Renal cortical epithelial cell (primary cell): ENCODE results near the gene RET. TPM values are rescaled to one million over a fixed set of nuclear protein-coding genes. Genes with fewer than 3 reads are reported as not detected.

Source experiments
- DNase-seq: peaks from one replicate; pipeline ENCODE4 v3.0.0-alpha.2; 2011; ENCODE audit warnings: low read depth
- total RNA-seq: library from RNA; depleted of rRNA; stranded (reverse); fragments of >200 nt; gene quantifications from 2 replicates; pipeline ENCODE4 v1.2.3, GENCODE V29; 2014

Gene RET
- under 0.01 and 0.45 TPM in 2 replicates for total RNA-seq

DNA sequence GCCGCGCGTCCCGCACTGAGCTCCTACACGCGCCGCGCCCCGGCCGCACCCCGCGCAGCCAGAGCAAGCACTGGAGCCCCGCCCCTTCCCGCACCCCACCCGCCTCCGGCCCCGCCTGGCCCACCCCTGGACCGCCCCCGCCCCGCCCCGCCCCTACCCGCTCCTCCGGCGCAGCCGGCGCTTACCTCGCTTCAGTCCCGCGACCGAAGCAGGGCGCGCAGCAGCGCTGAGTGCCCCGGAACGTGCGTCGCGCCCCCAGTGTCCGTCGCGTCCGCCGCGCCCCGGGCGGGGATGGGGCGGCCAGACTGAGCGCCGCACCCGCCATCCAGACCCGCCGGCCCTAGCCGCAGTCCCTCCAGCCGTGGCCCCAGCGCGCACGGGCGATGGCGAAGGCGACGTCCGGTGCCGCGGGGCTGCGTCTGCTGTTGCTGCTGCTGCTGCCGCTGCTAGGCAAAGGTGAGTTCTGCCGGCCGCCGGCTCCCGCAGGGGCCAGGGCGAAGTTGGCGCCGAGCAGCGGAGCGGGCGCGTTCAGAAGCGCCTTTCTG lies at the start of gene RET:
RET (plus strand) TSS at position 194 of the 545 bp plus-strand sequence; CDS start at position 384, 190 bp downstream.
- DNase-seq, result no peak

DNA sequence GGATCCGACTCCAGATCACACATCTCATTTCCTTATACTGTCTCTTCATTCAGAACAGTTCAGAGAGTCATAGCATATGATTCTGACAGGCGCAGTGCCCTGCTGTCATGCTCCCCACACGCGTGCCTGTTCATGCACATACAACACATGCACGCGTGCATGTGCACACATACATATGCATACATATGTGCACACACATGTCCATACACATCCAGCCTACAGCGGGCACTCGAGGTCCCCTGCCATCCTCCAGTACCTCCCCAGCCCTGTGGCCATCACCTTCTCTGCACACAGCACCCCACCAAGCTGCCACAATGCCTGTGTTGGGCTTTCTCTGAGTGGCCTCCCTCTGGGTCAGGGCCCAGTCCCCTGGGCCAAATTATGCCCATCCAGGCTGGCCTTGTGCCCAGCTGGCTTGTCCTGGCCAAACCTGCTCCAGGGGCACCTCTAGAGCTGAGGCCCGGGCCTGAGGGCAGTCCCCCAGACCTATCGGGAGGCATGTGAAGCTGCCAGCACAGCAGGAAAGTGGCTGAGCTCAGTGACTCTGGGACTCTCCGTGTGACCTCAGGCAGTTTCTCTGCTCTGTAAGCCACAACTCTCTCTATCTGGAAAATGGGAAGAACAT lies 49.4 kb upstream of the RET start:
- DNase-seq, result no peak

DNA sequence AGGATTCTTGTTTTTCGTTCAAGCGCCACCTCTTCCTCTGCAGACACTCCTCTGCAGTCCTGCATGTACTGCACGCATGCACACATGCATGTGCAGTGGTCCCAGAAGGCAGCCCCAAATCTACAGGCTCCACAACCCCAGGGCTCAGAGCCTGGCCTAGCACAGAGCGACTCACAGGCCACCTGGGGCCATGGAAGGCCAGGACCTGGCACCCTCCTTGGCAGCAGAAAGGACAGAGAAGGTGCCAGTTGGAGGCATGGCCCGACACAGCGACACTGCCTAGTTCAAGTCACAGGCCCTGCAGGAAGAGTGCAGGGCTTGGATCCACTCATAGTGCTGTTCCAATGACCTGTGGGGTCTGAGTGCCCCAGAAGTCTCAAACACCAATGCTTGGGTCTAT lies 48.7 kb upstream of the RET start:
- DNase-seq, result no peak

DNA sequence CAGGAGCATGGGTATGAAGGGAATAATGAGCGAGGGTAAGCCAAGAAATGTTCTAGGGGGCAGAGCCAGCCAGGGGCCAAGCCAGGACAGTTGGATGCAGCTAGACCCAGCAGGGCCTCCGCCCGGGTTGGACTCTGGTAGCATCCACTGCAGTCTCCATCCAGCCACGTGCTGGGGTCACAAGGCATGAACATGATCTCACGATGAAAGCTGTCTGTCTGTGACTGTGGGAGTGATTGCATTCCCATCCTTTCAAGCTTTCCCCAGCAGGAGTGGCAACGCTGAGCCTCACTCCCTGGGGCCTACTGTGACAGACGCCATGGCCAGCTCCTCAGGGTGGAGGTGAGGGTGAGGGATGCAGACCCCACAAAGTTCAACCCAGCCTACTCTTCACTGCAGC lies 47.8 kb upstream of the RET start:
- DNase-seq, result no peak

DNA sequence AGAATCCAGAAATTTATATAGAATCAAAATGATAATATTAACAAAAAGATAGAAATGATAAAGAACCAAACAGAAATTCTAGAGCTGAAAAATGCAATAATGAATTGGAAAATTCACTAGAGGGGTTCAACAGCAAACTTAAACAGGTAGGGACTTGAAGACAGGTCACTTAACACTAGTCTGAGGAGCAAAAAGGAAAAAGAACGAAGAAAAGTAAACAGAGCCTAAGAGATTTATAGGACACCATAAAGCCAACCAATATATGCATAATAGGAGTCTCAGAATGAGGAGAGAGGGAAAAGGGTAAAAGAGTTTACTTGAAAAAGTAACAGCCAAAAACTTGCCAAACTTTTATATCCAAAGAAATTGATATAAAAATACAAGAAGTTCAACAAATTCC lies 44.3 kb upstream of the RET start:
- DNase-seq, result no peak

DNA sequence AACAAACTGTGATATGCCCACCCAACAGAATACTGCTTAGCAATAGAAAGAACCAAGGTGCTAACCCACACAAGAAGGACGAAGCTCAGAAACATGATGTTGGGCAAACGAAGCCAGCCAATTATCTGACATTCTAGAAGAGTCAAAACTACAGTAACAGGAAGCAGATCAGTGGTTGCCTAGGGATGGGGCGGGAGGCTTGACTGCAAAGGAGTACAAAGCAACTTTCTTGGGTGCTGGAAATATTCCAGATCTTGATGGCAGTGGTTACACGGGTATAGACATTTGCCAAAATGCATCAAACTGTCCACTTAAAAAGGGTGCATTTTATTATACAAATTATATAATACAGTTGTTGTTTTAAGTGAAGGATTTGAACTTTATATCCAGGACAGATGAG lies 41.1 kb upstream of the RET start:
- no peak for DNase-seq

DNA sequence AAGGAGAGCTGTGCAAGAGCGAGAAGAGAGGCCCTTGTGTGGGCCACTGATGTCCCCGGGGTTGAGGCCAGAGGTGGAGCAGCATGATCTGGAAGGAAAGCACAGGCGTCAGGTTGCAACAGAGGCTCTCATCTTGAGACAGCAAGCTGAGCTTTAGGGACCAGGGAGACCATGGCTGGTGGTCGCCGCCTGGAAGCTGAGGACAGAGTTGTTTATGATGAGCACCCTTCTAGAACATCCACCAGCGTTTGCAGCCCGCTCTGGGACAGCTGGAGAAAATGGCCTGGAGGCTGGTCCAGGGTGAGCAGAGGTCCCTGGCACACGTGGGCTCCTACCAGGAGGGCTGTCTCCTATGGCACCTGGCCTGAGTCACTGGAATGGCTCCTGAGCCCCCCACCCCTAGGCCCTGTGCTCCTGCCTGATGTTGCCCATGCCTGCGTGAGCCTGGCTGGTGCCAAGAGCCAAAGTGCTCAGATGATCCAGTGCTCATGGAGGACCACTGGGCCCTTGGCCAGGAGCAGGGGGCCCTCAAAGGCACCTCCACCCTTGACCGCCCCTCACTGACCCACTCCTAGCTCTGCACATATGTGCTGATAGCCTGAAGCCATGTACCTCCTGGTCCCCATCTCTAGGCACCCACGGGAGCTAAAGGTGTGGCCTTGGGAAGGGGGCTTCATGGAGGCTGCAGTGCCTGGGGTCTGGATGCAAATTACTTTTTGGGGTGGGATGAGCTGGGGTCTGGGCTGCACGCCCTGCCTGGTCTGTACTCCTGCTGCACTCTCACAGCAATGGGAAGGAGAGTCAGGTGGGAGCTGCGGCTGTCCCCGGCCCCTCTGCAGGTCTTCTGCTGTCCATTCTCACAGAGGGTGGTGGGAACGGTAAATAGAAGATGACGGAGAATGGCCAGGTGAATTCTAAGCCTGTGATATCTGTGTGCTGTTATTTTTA lies 40.1 kb upstream of the RET start:
- DNase-seq, result no peak

DNA sequence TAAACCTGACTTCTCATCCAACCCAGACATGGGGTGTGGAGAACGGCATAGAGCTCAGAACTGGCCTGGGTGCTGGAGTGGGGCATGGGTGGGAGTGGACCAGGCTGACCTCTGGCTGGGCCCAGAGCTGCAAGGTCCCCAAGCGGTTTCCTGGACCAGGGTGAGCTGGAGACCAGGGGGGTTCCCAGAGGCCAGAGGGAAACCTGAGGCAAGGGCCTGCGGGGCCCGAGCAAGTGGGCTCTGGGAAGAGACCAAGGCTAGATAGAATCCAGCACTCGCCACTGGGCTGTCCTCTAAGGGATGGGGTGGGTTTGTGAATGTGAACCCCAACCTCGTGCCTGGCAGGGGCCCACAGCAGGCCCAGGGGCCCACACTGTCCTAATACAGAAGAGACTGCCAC lies 39.4 kb upstream of the RET start:
- no peak for DNase-seq

DNA sequence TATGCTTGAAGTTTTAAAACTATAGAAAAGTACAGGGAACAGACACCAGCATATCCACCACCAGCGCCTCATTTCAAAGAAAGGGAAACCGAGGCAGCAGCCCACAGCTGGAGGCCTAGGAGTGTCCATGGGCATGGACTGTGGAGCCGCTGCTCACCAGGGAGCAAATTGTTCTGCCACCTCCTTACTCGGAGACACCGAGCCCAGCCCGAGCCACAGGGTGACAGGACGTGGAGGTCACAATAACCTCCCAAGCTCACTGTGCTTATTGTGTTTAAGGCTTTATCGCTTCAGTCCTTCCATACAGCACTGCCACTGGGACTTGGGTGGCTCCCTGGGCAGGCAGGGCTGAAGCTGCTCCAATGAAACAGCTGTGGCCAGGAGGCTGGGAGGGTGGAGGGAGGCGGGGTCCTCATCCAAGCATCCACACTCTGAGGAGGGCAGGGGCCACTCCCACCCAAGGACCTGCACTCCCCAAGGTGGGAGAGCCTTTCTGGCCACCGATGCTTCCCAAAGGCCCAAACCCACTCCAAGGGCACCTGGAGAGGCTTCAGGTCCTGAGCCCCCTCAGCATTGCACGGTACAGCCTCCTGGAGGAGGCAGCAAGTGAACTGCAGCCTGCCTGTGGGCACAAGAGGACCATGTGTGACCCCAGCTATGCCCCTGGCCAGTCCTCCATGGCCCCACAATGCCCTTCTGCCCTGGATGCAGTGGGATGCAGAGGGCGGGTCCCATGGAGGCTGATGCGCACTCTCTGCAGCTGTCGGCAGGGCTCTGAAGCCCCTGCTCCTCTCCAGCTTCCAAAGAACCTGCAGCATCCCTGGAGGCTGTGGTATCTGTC lies 38.7 kb upstream of the RET start:
- DNase-seq, result no peak

DNA sequence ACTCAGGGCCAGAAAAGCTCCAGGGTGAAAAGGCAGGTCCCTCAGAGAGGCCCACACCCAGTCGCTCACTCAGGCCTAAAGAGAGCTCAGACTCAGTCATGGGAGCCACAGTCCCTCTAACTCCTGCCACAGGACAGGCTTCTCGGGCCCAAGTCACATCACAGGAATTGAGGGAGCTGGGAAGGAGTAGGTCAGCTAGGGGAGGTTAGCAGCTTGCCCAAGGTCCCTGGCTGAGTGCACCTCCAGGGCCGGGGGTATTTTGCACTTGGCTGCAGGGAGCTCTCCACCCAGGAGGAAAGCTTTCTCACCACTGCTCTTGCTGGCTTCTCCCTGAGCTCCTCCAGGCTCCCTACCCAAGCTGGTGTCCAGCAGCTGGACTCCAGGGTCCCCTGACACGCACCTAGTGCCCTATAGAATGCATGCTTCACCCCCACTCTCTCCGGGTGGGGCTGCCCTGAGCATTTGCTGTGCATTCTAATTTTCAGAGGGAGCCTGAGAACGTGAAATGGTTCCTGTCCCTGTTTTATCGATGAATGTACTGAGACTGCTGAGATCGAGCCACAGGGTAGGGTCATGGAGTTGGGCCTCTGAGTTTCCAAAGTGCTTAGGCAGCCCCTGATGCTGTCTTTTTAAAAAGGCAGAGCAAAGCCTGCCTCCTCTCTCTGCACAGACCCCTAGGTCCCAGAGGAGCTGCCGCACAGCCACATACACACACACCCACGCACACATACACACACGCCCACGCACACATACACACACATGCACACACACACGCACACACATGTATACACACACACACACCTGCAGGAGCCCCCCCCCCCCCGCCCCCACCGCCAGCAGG lies 37.9 kb upstream of the RET start:
- DNase-seq, result no peak

DNA sequence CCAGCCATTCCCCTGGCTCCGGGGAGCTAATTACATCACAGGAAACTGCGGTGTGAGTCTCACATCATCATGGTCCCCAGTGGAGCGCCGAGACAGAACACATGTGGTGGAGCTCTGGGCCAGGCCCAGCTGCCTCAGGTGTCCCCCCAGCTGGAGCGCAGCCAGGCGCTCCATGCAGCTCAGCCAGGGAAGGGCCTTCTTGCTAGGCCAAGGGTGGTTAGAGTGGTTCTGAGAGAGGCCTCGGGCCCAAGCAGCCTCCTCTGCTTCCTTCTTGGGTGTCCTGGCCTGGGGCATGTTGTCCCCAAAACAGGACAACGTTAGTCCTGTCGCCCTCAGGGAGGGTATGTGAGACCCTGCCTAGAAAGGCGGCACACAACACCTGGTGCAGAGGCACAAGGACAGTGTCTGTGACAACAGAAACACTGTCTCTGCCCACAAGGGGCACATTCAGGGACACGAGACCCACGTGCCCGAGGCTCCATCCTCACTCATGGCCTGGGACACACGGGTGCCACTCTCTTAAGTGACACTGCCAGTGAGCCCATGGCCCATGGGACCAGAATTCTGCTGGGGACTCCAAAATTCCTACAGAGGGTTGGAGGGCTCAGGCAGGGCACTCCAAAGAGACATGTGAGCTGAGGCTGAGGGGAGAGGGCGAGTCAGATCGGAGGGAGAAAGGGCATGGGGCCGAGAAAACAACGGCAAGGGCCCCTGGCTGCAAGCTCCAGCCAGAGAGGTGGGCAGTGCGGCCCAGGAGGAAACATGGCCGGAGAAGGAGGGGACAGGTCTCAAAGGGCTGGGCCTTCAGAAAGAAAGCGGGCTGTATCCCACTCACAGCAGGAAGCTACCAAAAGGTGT lies 37.0 kb upstream of the RET start:
- DNase-seq, result no peak

DNA sequence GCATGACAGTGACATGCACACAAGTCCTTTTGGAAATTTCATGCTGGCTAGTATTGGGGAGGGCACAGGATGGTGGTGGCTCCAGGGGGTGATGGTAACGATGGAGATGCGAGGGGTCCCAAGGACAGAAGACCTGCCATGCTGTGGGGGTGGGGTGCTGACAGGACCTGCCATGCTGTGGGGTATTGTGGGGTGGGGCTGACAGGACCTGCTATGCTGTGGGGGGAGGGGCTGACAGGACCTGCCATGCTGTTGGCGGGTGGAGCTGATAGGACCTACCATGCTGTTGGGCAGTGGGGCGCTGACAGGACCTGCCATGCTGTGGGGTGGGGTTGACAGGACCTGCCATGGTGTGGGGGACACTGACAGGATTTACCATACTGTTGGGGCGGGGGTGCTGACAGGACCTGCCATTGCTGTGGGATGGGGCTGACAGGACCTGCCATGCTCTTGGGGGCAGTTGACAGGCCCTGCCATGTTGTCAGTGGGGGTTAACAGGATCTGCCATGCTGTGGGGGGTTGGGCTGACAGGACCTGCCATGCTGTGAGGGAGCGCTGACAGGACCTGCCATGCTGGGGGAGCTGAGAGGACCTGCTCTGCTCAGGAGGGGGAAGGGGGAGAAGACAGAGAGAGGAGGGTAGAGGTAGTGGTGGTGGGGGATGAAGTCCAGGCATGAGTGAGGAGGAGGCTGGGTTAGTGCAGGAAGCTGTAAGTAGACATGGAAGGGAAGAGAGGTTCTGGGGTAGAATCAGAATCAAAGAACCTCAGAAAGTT lies 36.2 kb upstream of the RET start:
- no peak for DNase-seq

DNA sequence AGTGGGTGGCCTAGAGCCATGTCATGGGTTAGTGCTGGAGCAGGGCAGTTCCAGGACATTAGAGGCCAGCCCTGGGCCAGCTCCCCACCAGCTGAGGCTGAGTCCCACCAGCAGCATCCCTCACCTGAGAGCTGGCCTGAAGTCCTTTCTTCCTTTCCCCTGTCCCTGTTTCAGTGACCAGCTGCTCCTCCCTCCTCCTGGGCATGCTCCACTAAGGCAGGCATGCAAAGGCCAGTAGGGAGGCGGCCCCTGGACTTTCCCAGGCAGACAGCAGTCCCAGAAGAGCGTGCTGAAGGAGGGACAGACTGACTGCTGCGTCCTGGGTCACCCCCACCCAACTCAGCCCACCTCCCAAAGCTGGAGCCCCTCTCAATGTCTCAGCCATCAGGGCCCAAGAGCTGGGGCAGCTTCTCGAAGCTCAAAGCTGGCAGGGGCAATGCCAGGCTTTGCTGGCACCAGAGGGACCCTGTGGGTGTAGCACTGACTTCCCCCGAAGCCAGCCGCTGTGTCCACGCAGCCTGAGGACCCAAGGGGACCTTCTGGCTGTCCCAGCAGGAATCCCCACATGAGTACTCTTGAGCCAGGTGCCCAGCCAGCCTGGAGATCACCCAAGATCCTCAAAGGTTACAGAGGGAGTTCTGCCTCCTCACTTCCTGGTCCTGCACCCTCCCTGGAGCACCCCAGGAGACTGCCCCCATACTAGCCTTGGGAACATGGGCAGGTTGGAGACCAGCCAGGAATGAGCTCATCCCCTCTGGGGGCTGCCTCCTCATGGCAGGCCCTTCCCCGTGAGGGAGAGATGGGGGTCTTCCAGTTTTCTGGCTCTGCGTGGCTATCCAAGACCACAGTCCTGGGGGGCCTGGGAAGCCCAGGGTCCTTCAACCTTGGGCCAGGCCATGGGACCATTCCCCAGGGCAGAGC lies 35.2 kb upstream of the RET start:
- no peak for DNase-seq

DNA sequence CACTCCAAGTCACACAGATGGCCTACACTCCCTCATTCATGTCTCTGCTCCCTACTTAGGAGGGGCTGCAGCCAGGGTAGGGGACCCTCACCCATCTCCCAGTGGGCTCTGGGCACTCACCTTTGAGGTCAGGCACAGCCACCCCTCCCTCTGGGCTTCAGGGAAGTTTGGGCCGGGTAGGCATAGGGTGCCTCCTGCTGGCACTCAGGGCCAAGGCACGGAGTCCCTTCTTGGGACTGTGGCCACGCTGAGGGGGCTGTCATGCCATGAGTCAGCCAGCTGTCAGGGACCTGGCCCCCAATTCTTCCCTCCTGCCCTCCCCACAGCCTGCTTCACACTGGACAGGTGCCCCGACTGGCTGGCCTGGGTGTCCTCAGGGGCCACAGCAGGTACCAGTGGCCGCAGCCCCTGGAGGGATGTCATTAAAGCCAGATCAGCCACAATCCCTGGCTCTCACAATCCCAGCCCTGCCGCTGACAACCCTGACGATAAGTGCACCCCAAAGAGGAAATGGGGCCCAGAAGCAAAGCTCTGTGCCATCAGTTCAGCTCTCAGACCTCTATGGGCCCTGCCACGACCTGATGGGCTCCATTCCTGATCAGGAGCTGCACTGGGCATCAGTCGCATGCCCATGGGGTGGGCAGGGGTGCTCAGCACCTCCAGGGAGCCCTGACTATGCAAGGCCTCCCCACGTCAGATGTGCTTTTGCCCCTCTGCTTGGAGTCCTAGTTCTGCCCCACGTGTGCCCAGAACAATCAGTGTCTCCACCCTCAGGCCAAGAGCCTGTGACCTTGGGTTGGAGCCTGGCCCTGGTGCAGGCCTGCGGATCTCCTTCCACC lies 34.1 kb upstream of the RET start:
- DNase-seq, result no peak

DNA sequence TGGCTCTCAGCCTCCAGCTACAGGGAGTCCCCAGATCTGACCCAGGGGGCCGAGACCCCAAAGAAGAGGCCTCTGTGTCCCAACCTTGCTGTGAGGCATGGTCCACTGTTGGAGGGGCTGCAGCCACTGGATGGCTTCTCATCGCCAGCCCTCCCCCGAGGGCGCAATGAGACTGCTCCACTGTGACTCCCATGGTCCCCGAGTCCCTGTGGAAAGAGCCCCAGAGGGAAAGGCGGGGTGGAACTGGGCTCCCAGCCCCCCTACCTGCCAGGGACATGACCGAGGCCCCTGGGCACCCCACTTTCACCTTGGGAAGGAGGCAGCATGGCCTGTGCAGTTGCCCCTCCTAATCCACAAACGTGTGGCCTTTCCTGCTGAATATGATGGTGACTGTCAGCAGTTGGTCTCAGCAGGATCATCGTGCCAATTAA lies 33.5 kb upstream of the RET start:
- DNase-seq, result no peak

DNA sequence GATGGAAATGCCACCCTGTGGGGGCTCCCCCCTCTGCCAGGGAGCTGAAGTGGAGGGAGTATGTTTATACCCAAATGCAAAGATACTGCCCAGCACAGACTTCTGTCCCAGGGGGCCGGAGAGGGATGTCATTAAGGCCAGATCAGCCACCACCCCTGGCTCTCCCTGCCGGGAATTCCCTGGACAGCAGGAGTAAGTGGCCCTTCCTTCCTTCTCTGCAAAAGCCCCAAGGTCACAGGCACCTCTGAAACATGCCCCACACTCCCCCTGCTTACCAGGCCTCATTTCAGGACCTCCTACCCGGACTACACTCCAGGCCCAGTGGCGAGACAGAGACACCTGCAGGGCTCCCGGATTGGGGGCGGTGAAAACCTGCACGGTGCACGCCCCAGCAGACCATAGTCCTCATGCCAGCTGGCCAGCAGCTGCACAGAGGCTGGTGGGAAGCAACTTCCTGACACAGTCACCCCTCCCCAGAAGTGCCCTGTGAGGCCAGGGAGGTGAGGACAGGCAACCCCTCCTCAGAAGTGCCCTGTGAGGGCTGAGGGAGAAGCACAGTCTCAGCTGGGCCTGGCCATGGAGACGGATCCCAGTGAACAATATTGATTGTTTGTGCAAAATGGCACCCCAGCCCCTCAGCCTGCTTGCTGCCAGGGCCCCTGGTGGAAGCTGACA lies 33.0 kb upstream of the RET start:
- DNase-seq, result no peak

DNA sequence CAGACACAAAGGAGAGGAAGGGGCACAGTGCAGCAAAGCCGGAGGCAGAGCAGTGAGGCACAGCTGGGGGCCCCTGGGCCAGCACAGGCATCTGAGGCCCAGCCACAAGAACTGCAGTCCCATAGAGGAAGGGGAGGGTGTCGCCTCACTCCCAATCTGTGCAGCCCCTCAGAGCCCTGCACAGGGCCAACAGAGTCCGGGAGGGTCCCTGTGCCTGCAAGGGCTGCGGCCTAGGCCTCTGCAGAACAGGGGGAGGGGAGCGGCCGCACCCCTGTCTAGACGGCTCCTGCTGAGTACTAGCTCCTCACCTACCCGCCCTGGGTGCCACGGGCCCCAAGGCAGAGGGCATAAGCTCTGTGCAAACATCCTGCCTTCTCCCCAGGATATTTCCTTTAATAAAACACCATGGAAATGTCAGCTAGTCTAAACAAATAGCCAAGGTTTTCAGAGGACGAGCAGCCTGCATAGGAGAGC lies 32.4 kb upstream of the RET start:
- no peak for DNase-seq
